Measurements from ENCODE around the gene NPLOC4.
"Not testable (repeated sequence)": the region's sequence is repeated elsewhere in the genome, so short reads cannot be mapped to it uniquely, and the experiment has no call there.

The NPLOC4 gene

DNA sequence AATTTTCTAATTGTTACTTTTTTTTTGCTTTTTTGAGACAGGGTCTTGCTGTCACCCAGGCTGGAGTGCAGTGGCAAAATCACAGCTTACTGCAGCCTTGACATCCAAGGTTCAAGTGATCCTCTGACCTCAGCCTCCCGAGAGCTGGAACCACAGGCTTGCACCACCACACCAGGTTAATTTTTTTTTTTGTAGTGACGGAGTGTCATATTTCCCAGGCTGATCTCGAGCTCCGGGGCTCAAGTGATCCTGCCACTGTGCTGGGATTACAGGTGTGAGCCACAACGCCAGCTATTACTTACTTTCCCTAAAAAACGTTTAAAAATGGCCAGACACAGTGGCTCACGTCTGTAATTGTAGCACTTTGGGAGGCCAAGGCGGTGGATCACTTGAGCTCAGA lies 6.6 kb downstream of the NPLOC4 start:
- DNase-seq, result no peak

DNA sequence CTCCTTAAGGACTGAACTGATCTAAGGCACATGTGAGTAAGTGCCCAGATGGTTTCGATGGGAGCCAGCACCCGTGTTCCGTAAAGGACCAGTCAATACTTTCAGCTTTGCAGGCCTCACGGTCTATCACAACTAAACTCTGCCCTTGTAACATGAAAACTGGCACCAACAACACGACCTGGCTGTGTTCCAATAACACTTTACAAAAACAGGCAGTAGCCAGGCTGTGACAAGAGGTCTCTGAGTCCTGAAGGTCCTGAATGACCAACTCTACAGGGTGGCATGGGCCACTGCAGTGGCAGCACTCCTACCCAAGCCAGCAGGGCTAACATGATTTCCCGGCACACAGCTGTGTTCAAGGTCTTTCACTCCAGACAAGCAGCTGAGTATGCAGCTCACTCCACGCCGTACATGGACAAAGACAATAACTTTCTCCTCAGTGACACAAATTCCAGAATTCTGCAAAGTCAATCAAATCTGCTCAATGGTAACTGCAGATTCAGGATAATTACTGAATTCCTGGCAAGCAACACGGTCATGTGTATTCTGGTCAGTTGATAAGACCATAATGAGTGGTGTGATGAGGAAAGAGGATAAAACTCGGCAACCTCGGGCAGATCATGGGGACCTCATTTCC lies 15.3 kb downstream of the NPLOC4 start:
- no peak for DNase-seq

DNA sequence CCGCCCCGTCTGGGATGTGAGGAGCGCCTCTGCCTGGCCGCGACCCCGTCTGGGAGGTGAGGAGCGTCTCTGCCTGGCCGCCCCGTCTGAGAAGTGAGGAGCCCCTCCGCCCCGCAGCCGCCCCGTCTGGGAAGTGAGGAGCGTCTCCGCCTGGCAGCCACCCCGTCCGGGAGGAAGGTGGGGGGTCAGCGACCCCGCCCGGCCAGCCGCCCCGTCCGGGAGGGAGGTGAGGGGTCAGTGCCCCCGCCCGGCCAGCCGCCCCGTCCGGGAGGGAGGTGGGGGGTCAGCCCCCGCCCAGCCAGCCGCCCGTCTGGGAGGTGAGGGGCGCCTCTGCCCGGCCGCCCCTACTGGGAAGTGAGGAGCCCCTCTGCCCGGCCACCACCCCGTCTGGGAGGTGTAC lies 18.6 kb downstream of the NPLOC4 start:
- DNase-seq, result not testable (repeated sequence)

DNA sequence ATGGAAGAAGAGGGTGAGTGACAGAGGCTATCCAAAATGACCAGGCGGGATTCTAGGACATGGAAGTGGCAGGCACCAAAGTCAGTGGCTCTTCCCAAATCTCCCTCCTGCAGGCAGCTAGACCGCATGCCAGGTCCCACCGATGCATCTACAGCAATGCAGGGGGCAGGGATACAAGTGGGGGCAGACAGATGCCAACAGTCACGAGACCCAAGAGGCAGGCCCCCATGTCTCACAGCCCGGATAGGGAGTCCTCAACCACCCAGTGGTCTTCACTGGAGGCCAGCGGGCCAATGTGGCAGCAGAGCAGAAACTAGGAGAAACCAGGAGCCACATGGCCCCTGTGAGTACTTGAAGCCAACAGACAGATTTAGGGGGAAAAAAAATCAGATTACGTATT lies 20.0 kb downstream of the NPLOC4 start:
- no peak for DNase-seq

DNA sequence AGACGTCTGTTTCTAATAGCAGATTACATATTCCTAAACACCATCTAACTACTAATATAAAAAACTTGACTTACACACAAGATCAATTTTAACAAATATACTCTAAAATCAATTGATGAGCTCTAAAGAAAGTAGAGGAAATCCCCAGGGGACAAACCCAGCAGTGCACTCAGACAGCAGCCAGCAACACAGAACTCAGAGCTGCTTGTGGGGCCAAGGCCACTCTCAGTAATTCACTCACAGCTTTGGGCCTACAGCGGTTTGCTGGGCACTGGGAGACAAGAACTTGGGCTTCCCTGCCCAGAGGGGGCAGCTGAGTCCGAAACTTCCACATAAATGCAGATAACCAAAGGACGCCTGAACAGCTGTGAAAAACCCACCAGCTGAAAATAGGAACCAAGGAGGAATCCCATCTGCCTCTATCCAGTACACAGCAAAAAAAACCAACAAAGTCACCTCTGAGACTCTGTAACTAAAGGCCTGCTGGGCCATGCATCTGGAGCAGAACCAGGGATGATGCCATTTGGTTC lies 21.4 kb downstream of the NPLOC4 start:
- DNase-seq, result no peak

DNA sequence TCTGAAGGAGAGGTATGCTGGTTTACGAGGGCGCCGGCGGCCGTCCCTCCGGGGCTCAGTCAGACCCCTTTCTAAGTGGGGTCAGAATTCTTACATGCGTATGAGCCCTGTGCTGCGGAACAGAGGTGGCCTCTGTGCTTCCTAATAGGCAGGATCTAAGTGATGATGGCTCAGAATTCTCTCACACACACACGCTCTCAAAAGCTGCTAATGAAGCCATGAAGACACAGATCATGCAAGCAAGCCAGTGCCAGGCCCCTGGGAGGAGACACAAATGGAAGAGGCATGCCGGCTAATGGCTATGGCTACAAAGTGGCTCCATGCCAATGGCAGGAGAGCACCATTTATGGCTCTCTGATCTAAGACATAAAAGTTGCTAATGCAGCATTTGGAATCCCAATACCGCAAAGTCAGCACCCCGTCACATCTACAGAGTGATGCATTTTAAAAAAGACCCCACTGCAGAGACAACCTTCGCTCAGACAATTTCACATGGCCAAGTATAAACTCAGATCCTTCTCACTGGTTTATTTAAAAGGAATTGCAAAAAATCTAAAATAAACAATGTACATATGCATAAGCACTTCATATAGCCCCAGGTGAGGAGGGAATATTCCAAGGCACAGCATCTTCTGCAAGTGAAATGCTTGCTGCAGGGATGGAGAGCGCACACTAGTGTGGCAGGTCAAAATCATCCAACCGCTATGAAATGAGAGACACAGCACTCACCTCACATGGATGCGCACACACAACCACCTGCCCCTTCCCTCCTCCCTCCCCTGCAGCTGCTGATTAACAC lies 24.5 kb downstream of the NPLOC4 start:
- no peak for DNase-seq

DNA sequence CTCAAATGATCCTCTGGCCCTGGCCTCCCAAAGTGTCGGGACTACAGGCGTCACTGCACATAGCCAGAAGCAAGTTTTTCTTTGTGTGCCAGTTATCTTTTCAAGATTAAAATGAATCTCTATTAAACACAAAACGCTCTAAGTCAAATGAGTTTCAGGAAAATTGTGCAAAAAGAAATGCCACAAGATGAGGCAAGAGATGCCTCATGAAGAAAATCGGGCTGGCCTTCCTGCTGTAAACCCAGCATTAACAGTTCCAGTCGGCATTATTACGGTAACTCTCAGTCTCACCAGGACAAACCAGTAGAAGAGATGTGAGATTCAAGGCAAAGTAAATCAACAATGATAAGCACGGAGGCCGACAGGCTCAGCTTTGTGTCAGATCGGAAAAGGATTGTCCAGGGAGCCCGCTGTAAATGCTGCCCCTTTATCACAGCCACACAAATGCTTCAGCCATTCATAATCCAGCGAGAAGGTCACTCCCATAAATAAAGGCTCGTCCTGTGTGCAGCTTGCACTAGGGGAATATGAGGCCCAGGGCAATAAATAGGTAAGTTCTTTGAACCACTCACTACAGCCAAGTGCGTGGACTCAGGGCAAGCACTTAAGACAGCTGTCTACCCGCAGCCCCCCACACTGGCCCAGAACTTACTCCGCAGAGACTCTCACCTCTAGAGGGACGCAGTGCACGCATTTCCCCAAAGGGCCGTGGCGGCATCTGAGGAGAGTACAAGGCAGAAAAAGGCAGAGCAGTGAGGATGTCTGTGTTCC lies 27.2 kb downstream of the NPLOC4 start:
- DNase-seq, result no peak

DNA sequence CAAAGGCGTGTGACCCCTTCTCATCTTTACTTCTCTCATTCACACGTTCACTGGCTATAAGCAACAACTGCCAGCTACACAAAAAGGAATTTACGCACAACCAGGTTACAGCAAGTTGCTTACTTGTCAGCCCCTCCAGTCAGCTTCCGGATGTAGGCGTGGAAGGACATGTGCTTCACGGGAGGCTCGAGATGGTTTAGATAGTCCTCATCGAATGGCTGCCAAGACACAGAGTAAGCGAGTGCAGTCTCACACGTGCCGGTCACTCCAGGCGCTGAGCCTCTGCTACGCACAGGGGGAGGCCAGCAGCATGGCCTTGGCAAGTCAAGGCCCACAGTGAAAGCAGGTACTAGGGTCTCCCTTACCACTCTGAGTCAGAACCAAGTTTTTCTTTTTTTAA lies 28.3 kb downstream of the NPLOC4 start:
- DNase-seq, result no peak

DNA sequence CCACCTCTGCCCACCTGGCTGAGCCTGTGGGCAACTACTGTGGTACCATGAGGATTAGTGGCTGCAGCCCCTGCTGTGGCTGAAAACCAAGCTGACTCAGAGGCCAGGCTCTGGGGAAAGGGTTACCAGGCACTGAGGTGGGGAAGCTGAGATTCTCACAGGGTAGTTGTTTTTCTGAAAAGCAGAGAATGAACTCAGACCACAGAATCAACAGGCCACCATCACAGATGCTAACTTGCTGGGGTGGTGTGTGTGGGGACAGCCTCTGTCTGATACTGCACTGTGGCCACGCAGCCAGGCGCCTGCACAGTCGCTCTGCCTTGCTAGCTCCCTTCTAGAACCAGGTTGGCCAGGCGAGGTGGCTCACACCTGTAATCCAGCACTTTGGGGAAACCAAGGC lies 28.8 kb downstream of the NPLOC4 start:
- no peak for DNase-seq

DNA sequence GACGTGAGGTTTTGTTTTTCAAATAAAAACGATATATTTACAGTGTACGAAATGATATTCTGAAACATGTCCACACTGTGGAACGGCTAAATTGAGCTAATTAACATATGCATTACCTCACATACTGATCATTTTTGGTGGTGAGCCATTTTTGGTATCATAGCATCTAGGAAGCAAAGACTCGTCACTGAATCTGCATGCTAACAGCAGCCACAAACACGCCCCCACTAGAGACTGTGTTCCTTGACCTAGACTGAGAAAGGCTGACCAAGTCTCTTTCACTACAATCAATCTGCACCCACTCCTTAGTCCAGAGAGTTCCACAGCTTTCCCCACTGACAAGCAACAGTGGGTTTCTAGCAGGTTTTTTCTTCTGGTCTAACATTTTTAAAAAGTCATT lies 29.5 kb downstream of the NPLOC4 start:
- no peak for DNase-seq

DNA sequence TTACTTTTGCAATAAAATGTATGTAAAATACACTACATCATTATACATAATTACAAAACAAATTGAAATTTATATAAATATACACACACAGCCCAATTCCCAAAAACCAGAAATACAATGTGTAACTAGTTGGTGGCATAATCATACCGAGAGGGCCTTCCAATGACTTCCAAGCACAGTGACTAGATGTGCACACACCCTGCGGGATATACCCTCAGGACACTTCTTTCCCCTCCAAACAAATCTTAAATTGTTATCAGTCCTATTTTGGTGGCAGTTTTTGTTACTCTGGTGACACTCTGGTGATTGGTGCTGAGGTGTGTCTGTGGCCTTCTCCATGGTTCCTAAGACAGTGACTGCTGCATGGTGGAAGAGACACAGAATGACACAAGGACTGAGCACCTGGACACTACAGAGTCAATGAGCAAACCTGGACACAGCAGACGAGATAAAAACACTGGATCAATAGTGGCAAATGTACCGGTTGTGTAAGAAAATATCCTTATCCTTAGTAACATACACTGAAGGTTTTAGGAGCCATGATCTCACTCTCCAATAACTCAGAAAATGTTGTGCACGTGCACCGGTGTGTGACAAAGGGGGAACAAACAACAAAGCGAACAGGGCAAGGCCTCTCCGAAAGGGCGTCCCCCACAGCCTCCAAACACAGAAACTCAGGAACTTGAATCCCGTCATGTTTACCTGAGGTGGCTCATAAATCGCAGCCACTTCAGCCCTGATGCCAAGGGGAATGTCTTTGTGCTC lies 32.9 kb downstream of the NPLOC4 start:
- no peak for DNase-seq

DNA sequence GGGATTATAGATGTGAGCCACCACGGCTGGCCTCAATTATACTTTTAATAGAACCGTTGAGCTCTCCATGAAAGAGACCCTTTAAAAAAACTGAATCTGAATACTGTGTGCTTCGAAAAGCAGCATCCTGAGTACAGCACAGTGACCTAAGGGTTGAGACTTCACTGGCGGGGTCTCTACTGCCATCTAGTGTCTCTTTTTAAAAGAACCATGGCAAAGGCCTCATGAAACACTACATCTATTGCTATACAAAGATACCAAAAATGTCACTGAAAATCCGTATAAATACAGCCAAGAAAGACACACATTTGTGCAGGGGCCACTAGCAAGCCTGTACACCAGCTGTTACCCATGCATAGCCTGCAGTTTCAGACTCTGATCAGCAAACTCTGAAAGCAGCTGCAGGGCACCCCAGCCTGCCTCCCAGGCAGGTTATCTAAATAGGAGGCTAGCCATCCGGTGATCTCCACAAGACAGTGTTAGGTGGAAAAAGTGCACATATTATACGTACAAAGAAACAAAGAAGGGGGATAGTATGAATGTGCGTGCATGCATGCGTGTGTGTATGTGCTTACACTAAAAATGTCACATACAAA lies 35.3 kb downstream of the NPLOC4 start:
- DNase-seq, result no peak

DNA sequence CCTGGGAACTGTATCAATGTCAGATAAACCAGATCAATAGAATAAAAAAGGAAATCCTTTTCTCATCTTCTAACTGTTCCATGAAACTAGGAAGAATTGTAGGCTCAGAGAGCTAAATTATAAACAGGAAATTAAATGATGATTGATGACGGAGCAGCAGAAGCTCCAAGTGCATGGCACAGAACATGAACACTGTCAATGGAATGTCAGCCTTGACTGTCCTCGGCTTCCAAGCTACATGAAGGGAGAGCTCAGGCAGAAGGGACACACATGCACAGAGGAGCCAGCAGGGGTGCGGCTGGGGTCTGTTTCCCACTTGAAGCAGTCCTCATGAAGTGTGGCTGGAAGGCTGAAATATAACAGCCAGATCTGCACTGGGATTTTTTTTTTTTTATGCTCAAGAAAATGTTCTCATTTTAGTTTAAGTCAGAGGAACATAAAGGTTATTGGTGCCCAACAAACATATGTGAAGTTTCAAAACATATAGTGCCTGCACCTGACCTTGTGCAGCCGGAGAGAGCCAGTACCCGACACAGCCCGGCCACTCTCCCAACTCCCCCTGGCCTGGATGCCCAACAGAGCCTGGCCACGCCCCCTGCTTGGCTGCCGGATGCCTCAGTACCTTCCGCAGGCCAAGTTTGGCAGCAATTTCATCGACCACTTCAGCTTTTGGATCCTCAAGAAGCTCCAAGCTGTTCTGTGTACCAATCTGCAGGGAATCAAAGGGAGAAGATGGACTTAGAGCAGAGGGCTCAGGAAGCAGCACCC lies 37.0 kb downstream of the NPLOC4 start:
- no peak for DNase-seq

DNA sequence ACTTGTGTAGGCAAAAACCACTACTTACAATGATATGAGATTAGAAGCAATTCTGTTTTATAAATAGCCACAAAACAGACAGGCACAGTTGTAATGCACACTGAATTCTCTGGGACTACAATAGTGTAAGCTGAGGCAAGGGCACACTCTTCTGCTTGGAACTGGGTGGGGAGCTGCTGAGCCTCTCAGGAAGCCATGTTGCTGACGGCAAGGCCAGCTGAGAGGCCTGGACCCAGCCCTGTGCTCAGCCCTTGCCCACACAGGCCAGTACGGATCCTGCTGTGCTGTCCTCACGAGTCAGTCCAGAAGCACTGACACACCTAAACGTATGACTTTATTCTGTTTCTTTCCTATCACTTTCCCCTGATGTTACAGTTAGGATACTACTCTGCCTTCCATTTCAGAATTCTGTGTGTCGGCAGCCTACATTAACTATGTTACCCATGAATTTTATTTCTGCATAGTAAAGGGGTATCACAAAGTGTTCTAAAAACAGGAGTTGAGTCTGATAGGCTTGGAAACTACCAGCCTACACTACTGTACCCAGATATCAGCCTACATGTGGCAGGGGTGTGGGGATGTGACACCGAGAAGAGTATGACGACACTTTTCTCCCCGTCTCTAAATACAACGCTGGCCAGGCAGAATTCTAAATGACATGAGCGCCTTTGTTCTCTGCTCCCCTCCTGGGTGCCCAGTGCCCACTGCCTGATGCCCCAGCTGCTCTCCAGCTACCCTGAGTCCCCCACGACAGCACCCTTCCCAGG lies 43.6 kb downstream of the NPLOC4 start:
- no peak for DNase-seq

DNA sequence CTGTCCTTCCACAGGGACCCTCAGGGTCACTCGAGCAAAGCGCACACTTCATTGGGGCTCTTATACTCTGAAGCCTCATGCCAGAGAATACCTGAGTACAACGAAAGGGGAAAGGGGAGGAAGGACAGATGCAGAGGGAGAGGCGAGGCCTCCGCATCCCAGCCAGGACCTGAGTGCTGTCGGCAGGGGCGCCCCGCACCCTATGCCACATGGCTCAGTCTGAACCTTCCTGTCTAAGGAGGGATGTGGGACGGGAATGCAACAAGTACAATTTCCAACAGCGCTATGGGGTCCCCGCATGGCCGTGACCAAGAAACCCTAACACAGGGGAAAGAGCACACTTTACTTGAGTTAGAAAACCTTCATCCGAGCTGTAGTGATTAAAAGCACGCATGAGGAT lies 44.9 kb downstream of the NPLOC4 start:
- DNase-seq, result no peak

DNA sequence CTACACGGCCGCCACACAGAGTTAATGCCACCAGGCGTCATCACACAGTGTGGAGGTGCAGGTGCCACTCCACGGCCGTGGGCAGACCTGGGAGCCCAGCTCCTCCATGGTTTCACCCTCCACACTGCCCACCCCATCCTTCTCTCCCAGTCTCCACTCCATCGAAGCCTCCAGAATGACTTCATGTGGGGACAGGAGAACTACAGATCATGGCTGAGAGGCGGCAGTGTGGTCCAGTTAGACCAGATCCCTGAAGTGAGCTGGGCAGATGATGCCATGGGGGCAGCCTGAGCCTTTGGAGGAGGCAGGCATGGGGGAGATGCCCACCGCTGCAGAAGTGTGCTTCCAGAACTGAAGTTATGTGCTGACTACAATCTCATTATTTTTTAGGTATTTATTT lies 46.8 kb downstream of the NPLOC4 start:
- DNase-seq, result no peak

DNA sequence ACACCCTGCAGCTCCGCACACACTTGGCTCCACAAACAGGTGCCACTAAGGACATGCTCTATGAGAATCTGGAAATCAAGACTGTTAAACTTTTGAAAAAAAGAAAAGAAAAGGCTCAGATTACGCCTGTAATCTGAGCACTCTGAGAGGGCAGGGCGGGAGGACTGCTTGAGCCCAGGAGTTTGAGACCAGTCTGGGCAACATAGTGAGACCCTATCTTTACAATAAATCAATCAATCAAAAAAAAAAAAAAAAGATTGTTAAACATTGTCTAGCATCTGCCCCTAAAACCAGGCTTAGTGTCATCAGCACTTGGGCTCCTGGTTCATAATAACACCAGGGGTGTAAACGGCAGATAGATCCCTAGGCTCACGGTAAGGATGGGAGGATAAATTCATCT lies 47.3 kb downstream of the NPLOC4 start:
- no peak for DNase-seq

DNA sequence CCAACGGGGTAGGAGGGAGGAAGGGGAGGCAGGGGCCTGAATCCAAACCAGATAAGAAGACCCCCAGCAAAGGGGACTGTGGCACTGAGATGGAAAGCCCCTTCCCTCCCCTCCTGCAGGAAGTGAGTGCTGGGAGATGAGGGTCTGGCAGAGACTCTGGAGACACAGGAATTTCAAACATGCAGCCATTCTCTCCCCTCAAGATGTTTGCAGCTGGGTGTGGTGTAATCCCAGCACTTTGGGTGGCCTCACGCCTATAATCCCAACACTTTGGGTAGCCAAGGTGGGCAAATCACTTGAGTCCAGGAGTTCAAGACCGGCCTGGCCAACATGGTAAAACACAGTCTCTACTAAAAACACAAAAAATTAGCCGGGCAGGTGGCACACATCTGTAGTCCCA lies 50.8 kb downstream of the NPLOC4 start:
- DNase-seq, result no peak

DNA sequence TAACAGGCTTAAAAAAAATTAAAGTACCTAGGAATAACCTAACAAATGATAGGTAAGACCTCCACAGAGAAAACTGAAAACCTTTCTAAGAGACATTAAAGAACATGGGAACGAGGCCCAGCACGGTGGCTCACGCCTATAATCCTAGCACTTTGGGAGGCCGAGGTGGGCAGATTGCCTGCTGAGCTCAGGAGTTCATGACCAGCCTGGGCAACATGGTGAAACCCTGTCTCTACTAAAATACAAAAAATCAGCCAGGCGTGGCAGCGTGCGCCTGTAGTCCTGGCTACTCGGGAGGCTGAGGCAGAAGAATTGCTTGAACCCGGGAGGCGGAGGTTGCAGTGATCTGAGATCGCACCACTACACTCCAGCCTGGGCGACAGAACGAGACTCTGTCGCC lies 52.1 kb downstream of the NPLOC4 start:
- not testable (repeated sequence) for DNase-seq

DNA sequence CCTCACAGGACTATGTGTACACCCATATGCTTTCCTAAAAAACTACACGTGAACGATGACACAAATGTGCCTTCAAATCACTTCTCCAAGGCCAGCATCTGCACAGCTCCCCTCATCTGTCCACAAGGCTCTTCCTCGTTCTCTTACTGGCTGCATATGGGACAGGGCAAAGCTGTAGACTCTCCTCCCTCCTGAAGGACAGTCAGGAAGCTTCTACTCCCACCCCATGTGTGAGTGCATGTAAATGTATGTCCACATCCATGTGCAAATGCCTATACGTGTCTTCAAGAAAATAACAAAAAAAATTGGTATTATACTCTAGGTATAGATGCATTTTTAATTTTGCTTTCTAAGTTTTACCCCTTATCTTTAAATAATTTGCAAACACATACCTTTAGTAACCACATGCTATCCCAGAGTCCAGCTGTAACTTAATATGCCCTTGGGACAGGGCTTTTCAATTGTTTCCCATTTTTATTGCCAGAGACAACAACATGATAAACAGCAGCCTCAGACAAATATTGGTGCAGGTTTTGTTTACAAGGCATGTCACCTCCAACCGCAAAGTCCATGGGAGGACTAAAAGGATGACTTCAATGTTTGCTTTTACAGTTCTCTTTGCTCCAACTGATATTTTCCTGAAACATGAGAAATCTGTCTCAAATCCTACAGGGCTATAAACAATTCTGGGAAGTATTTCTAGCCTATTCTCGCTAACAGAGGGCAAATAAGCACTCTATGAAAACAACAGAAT lies 53.1 kb downstream of the NPLOC4 start:
- no peak for DNase-seq

Data from NK-92 treated with Interleukin-12 subunit alpha and Interleukin-12 subunit beta, amount 100 ng/mL, for 24 hours (cell line).